ENCODE data around the gene LRRTM1. TPM values are rescaled to one million over a fixed set of nuclear protein-coding genes. Genes with fewer than 3 reads are reported as not detected.

LRRTM1 gene
- total and polyA plus RNA-seq, 8 donors = 0.33 to 0.37 TPM; not detected in 6

DNA sequence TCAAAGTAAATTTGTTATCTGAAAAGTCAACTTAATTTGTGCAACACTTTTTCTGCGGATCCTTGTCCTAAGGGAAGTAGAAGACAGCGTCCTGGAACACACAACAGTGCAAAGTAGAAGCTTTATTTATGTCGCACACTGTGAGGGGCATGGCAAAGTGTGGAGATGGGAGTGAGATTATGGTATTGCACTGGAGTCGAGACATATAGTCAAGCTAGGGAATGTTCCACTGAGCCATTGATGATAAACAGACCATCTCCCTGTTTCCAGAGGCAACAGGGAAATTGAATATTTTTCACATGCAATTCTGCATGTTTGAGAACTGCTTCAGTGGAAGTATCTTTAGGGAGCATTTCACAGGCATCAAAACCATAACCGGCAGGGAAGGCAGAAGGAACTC lies 46.2 kb downstream of the LRRTM1 start:
- 70 to 86% (median 81%) methylated on average over 5 of the region's 5 CpGs for WGBS, 5 donors
- Histone ChIP-seq H3K27ac (no peak overlapping the region), H3K9me3 (no peaks in the 10 kb centered on the region), H3K4me3 (no peak overlapping the region), H3K36me3 (no peaks in the 10 kb centered on the region), H3K4me1 (no peaks in the 10 kb centered on the region), H3K27me3 (no peaks in the 10 kb centered on the region)
- TF ChIP-seq, protein P1, sequence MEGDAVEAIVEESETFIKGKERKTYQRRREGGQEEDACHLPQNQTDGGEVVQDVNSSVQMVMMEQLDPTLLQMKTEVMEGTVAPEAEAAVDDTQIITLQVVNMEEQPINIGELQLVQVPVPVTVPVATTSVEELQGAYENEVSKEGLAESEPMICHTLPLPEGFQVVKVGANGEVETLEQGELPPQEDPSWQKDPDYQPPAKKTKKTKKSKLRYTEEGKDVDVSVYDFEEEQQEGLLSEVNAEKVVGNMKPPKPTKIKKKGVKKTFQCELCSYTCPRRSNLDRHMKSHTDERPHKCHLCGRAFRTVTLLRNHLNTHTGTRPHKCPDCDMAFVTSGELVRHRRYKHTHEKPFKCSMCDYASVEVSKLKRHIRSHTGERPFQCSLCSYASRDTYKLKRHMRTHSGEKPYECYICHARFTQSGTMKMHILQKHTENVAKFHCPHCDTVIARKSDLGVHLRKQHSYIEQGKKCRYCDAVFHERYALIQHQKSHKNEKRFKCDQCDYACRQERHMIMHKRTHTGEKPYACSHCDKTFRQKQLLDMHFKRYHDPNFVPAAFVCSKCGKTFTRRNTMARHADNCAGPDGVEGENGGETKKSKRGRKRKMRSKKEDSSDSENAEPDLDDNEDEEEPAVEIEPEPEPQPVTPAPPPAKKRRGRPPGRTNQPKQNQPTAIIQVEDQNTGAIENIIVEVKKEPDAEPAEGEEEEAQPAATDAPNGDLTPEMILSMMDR (IDR thresholded peaks at IDR 0.05) = no peak
- peak in 1 of 2 donors; percentile 9 for DNase-seq
- intact Hi-C loops (cut with DNase I; ENCODE audit: low total_unique reads) = no loop called here

DNA sequence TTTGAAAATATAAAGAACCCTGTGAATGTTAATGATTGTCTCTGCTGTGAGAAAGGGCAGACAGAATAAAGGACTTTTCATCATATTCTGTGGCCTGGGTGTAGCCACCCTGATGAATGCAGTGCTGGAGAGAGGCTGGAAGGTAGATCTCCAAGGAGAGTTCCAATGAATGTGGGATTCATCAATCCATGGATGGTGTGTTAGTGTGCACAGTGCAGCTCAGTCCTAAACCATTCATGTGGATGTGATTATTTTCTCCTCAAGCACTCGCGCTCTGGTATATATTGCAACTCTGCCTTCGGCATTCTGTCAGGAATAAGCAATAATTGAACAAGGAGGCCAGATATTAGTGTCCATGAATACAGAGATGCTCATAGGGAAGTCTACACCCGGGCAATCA lies 47.1 kb downstream of the LRRTM1 start:
- Histone ChIP-seq H3K36me3 (no peaks in the 10 kb centered on the region), H3K27me3 (no peaks in the 10 kb centered on the region), H3K27ac (no peak overlapping the region), H3K9me3 (no peaks in the 10 kb centered on the region), H3K4me3 (no peak overlapping the region), H3K4me1 (no peaks in the 10 kb centered on the region)
- DNase-seq = no peak
- intact Hi-C loops (cut with DNase I; ENCODE audit: low total_unique reads) = no loop called here
- no peak for TF ChIP-seq POLR2AphosphoS5 (IDR thresholded peaks at IDR 0.05)
- WGBS, 5 donors = 94 to 97% (median 94%) methylated on average over 4 of the region's 4 CpGs

DNA sequence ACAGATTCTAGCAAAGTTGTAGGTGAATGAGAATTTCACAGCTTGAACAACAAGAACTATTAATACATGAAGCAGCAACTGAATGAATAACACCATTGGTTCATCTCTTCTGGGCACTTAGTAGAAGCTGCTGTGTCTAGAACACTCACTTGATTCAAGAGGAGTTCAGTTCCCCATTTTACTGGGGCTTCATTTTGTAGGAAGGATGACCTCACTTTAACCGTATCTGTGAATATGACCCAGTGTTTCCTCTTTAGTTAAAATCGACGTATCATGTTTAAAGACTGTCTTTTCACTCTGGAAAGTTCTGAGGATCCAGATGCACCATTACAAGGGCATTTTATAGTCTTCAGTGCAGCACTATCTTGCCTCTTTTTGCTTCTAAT lies 47.8 kb downstream of the LRRTM1 start:
- H3K4me1 ChIP-seq = no peaks in the 10 kb centered on the region
- H3K27me3 ChIP-seq = no peaks in the 10 kb centered on the region
- TF ChIP-seq POLR2A (IDR thresholded peaks at IDR 0.05) (no peak), EP300 (IDR thresholded peaks at IDR 0.05) (no peak), POLR2AphosphoS5 (IDR thresholded peaks at IDR 0.05) (no peak)
- TF ChIP-seq, protein P1 (IDR thresholded peaks at IDR 0.05) = no peak
- no peak overlapping the region for H3K4me3 ChIP-seq
- H3K27ac ChIP-seq = no peak overlapping the region
- H3K36me3 ChIP-seq = no peaks in the 10 kb centered on the region
- WGBS, 5 donors = 56 to 83% (median 77%) methylated on average over 3 of the region's 3 CpGs
- no peaks in the 10 kb centered on the region for H3K9me3 ChIP-seq
- intact Hi-C loops (cut with DNase I; ENCODE audit: low total_unique reads) = no loop called here
- DNase-seq = no peak

DNA sequence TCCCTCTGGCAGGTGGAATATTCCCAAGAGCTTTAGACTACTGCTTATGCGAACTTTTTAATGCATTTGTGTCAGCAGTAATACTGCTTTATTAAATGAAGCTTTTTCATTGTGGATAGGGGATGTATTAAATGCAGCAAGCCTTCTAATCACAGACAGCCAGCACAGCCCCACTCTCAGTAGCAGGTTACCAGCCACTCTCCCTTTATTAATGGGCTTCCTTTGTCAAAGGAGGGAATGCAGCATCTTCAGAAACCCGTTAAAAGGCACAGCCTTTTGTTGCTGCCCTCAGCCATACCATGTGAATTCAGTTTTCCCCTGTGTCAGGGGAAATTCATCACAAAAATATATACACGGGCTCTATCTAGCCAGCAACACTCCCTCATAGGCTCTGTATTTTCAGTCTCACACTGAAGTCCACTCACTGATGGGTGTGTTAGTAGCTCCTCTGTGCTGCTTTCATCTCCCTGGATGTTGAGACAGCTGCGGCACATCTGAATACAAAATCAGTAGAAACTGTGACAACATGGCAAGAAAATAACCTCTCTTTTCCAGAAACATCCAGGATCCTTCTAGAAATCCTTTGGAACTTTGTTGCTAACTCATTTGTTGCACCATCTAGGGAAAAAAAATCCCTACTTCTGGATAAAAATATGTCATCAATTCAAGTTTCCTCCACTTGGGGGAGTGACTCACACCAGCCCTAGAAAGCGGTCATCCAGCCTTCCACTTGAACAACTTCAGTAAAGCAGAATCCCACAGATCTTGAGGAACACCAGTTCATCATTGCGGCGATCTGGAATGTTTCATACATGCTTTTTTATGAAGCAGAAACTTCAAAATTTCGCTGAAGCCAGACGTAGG lies 48.4 kb downstream of the LRRTM1 start:
- Histone ChIP-seq H3K27me3 (no peaks in the 10 kb centered on the region), H3K27ac (no peak overlapping the region), H3K9me3 (no peaks in the 10 kb centered on the region), H3K36me3 (no peaks in the 10 kb centered on the region), H3K4me3 (no peak overlapping the region), H3K4me1 (no peaks in the 10 kb centered on the region)
- TF ChIP-seq POLR2AphosphoS5 (IDR thresholded peaks at IDR 0.05) = no peak
- TF ChIP-seq, protein P1 (IDR thresholded peaks at IDR 0.05) = no peak
- no peak for TF ChIP-seq EP300 (IDR thresholded peaks at IDR 0.05)
- no peak for TF ChIP-seq POLR2A (IDR thresholded peaks at IDR 0.05)
- WGBS, 5 donors = 55 to 69% (median 66%) methylated on average over 9 of the region's 9 CpGs
- DNase-seq = peak in 1 of 2 donors; percentile 30
- intact Hi-C loops (cut with DNase I; ENCODE audit: low total_unique reads) = no loop called here

DNA sequence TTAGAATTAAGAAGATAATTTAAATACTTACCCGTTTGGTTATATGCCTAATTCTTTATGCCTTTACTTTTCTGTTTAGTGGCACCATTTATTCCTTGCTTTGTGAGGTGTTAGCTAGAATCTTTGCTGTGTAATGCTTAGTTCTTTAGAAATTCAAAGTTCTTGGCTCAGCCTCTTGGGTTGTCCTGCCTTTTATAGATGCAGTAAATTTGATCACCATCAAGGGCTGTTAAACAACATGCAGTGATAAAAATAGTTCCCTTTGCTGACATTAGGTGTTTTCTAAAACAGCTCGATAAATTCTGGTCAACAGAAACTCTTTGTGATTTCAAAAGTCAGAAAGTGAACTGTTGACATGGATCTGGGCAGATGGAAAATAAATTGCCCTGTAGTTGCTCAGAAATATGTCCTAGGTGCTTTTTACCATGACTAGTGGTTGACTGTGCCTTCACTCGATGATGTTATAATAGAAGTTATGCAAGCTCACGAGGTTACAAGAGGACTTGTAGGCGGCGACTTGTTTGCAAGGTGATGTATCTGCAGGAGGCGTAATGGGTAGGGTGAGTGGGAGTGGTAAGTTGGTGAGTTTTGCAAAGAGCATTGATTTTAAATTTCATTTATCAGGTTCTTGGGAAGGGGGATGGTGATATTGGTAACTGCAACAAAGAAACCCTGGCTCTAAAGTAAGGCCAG lies 52.1 kb downstream of the LRRTM1 start:
- H3K4me1 ChIP-seq = no peaks in the 10 kb centered on the region

More for the DNA sequence above, 52.1 kb downstream of the LRRTM1 start:
- TF ChIP-seq POLR2A (IDR thresholded peaks at IDR 0.05) = no peak
- Histone ChIP-seq H3K4me3 (no peak overlapping the region), H3K27ac (no peak overlapping the region), H3K9me3 (no peaks in the 10 kb centered on the region), H3K36me3 (no peaks in the 10 kb centered on the region), H3K27me3 (no peaks in the 10 kb centered on the region)
- DNase-seq = no peak
- 86 to 92% (median 89%) methylated on average over 7 of the region's 7 CpGs for WGBS, 5 donors
- intact Hi-C loops (cut with DNase I; ENCODE audit: low total_unique reads) = no loop called here
